Measurements from ENCODE around the gene ZNF33B. TPM values are rescaled to one million over a fixed set of nuclear protein-coding genes. Genes with fewer than 3 reads are reported as not detected.

Gene ZNF33B
- total and polyA plus RNA-seq, 9 of the 15 experiments (the other 6 are each of a cell fraction or from before 2014, with no cell fraction given): 6.9 to 23.9 (median 15.4) TPM

GRCh38 chr10:42638055-42638820 lies at the start of gene ZNF33B (continued):
- TF ChIP-seq, protein P1, sequence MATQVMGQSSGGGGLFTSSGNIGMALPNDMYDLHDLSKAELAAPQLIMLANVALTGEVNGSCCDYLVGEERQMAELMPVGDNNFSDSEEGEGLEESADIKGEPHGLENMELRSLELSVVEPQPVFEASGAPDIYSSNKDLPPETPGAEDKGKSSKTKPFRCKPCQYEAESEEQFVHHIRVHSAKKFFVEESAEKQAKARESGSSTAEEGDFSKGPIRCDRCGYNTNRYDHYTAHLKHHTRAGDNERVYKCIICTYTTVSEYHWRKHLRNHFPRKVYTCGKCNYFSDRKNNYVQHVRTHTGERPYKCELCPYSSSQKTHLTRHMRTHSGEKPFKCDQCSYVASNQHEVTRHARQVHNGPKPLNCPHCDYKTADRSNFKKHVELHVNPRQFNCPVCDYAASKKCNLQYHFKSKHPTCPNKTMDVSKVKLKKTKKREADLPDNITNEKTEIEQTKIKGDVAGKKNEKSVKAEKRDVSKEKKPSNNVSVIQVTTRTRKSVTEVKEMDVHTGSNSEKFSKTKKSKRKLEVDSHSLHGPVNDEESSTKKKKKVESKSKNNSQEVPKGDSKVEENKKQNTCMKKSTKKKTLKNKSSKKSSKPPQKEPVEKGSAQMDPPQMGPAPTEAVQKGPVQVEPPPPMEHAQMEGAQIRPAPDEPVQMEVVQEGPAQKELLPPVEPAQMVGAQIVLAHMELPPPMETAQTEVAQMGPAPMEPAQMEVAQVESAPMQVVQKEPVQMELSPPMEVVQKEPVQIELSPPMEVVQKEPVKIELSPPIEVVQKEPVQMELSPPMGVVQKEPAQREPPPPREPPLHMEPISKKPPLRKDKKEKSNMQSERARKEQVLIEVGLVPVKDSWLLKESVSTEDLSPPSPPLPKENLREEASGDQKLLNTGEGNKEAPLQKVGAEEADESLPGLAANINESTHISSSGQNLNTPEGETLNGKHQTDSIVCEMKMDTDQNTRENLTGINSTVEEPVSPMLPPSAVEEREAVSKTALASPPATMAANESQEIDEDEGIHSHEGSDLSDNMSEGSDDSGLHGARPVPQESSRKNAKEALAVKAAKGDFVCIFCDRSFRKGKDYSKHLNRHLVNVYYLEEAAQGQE (IDR thresholded peaks at IDR 0.05; ENCODE audit: borderline replicate concordance): no peak
- TF ChIP-seq, protein P1 (CRISPR knock-in tag; IDR thresholded peaks at IDR 0.05; ENCODE audit: low read depth): 0 out of 2 replicates have a peak, but pooled peaks have one; percentile 57
- TF ChIP-seq ZNF398 (CRISPR knock-in tag; IDR thresholded peaks at IDR 0.05): no peak
- no peak for TF ChIP-seq HDGF (IDR thresholded peaks at IDR 0.05)
- no peak for TF ChIP-seq HNRNPUL1 (IDR thresholded peaks at IDR 0.05; ENCODE audit: low read length)
- TF ChIP-seq PRDM10 (IDR thresholded peaks at IDR 0.05; ENCODE audit: partially characterized antibody): peak; percentile 56
- peak; percentile 84 to 93 for TF ChIP-seq MAZ (CRISPR knock-in tag; conservative IDR thresholded peaks at IDR 0.05 in 1 of 2, IDR thresholded peaks at IDR 0.05 in 1 of 2)
- peak; percentile 67 for TF ChIP-seq SP1 (CRISPR knock-in tag; IDR thresholded peaks at IDR 0.05)
- TF ChIP-seq ZNF780A (CRISPR knock-in tag; IDR thresholded peaks at IDR 0.05): no peak
- no peak for TF ChIP-seq SRSF3 (IDR thresholded peaks at IDR 0.05; ENCODE audit: insufficient read depth, low read length)
- TF ChIP-seq ZNF740 (CRISPR knock-in tag; IDR thresholded peaks at IDR 0.05): peak; percentile 78; the same call in 1 of the 2 replicates
- TF ChIP-seq ZNF740 (tag; IDR thresholded peaks at IDR 0.05): no peak
- TF ChIP-seq SMARCE1 (IDR thresholded peaks at IDR 0.05): no peak
